ENCODE measurements around the gene PLSCR3.

PLSCR3 gene

GRCh38 chr17:7416323-7416722 is 22.0 kb upstream of the PLSCR3 start:
- Histone ChIP-seq H4K20me1 (no peaks in the 10 kb centered on the region), H3K4me1 (peaks cover 16% of the 10 kb centered on the region), H3K4me2 (no peak overlapping the region), H3K4me3 (no peak overlapping the region), H3K9me3 (no peaks in the 10 kb centered on the region), H3K9ac (no peak overlapping the region), H3K27me3 (no peaks in the 10 kb centered on the region), H3K36me3 (peaks cover 33% of the 10 kb centered on the region), H3K27ac (no peak overlapping the region)
- TF ChIP-seq Cebpa-rat (IDR thresholded peaks at IDR 0.05) = no peak

DNA sequence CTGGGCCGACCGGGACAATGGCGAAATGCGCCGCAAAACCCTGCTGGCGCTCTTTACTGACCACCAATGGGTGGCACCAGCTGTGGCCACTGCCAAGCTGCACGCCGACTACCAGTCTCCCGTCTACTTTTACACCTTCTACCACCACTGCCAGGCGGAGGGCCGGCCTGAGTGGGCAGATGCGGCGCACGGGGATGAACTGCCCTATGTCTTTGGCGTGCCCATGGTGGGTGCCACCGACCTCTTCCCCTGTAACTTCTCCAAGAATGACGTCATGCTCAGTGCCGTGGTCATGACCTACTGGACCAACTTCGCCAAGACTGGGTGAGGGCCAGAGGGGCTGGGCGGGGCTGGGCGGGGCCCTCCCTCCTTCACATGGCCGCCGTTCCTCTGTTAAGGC is 21.5 kb upstream of the PLSCR3 start:
- Histone ChIP-seq H3K9ac (no peak overlapping the region), H3K4me3 (no peak overlapping the region), H3K36me3 (peaks cover 34% of the 10 kb centered on the region), H3K4me2 (no peak overlapping the region), H3K27ac (no peak overlapping the region), H3K4me1 (peaks cover 16% of the 10 kb centered on the region), H3K27me3 (no peaks in the 10 kb centered on the region), H4K20me1 (no peaks in the 10 kb centered on the region), H3K9me3 (no peaks in the 10 kb centered on the region)
- no peak for TF ChIP-seq Cebpa-rat (IDR thresholded peaks at IDR 0.05)

DNA sequence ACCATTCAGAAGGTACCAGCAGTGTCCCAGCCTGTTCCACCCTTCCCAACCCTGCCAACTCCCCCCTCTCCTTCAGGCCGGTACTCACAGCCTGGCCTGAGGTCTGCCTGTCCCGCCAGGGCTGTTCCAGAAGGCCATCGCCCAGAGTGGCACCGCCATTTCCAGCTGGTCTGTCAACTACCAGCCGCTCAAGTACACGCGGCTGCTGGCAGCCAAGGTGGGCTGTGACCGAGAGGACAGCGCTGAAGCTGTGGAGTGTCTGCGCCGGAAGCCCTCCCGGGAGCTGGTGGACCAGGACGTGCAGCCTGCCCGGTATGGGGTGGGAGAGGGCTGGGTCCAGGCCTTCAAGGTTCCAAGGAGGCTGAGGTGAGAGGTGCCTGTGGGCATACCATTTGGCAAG is 20.5 kb upstream of the PLSCR3 start:
- Histone ChIP-seq H3K4me2 (no peak overlapping the region), H3K9me3 (no peaks in the 10 kb centered on the region), H4K20me1 (no peaks in the 10 kb centered on the region), H3K9ac (no peak overlapping the region), H3K36me3 (peaks cover 44% of the 10 kb centered on the region), H3K27me3 (no peaks in the 10 kb centered on the region), H3K4me3 (no peak overlapping the region), H3K4me1 (peaks cover 16% of the 10 kb centered on the region), H3K27ac (no peak overlapping the region)
- no peak for TF ChIP-seq Cebpa-rat (IDR thresholded peaks at IDR 0.05)

DNA sequence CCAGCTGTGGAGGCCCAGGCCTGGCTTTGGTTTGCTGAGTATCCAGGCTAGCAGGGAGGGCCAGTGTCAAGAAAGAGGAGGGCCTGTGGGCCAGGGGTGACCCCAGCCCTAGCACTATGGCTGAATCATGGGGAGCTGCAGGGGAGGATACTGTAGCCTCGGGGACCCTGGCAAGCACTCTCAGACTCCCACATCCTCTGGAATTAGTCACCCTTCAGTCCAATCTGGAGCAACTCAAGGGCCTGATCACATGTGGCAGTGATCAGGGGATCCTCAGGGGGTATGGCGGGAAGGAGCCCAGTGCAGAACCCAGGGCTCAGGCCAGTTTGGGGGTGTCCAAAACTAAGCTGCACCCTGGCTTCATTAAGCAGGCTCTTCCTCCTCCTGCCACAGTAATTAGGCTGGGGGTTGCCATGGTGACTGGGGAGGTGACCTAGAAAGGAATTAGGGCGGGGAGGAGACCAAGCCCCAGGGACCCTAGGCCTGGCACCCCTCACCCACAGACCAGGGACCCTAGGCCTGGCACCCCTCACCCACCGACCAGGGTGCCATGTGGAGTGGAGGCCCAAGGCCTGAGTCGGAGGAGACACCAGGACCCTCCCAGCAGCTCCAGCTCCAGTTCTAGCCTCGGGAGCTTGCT is 19.1 kb upstream of the PLSCR3 start:
- Histone ChIP-seq H3K4me2 (peak overlapping the region; percentile 78), H3K27ac (peak overlapping the region; percentile 66), H3K4me3 (0 out of 2 replicates have a peak overlapping the region, but pooled peaks have one; percentile 22), H3K9me3 (no peaks in the 10 kb centered on the region), H4K20me1 (no peaks in the 10 kb centered on the region), H3K27me3 (no peaks in the 10 kb centered on the region), H3K4me1 (peaks cover 16% of the 10 kb centered on the region), H3K9ac (peak overlapping the region; percentile 68), H3K36me3 (peaks cover 57% of the 10 kb centered on the region)
- no peak for TF ChIP-seq Cebpa-rat (IDR thresholded peaks at IDR 0.05)

- Histone ChIP-seq H3K4me2 (no peak overlapping the region), H3K27ac (no peak overlapping the region), H3K4me3 (no peak overlapping the region), H3K4me1 (peaks cover 25% of the 10 kb centered on the region), H4K20me1 (no peaks in the 10 kb centered on the region), H3K27me3 (no peaks in the 10 kb centered on the region), H3K36me3 (peaks cover 47% of the 10 kb centered on the region), H3K9me3 (no peaks in the 10 kb centered on the region), H3K9ac (no peak overlapping the region)
- no peak for TF ChIP-seq Cebpa-rat (IDR thresholded peaks at IDR 0.05)
Observed at GRCh38 chr17:7411427-7411750, 17.1 kb upstream of the PLSCR3 start.

DNA sequence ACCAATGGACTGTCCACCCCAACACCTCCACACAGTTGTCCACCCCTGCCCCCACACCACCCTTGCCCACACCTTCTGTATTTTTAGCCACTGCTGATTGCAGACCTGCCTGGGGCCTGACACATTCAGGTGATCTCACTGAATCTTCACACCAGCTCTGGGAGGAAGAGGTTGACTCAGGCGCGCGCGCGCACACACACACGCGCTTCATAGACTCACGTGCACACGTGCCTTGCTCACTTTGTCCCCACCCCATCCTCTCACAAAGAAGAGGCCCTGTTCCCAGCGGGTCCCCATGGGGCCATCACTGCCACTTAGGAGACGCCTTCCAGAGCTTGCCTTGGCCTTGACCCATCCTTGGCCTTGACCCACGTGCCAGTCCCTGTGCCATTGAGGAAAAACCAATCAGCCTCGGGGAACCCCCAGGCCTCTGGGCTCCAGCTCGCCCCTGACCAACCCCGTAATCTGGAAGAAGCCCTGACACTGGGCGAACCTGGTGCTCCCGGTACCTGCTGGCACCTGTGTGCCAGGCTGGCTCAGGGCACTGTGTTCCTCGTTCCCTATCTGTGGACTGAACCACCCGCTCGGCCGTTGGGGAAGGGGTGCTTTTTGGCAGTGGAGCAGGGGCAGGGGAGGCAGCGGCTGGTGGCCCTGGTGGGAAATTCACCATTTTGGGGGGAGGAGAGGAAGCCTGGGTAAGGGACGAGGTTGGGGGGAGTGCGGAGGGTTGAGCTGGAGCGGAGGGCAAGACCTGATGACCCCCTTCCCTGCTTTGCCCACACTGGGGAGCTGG is 16.5 kb upstream of the PLSCR3 start:
- TF ChIP-seq Cebpa-rat (IDR thresholded peaks at IDR 0.05) = no peak
- H3K4me1 ChIP-seq = peaks cover 30% of the 10 kb centered on the region
- H3K27me3 ChIP-seq = no peaks in the 10 kb centered on the region
- H3K27ac ChIP-seq = no peak overlapping the region
- H4K20me1 ChIP-seq = no peaks in the 10 kb centered on the region
- no peaks in the 10 kb centered on the region for H3K9me3 ChIP-seq
- H3K9ac ChIP-seq = no peak overlapping the region
- peaks cover 42% of the 10 kb centered on the region for H3K36me3 ChIP-seq
- H3K4me3 ChIP-seq = no peak overlapping the region
- no peak overlapping the region for H3K4me2 ChIP-seq

DNA sequence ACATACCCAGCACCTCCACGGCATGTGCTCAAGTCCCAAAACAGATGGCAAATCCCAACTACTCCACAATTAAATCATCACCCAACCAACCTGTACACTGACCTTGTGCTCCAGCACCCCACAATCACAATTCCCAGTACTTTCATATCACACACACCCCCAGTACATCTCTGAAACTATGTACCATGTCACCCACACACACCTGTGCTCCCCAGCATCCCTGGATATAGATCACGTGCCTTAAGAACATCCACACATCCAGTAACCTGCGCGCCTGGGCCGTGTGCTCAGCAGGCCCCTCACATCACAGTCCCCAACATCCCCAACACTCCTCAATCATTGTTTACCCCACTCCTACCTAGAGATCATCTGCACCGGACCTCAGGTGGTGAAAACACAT is 15.4 kb upstream of the PLSCR3 start:
- Histone ChIP-seq H3K4me1 (peaks cover 37% of the 10 kb centered on the region), H3K27me3 (no peaks in the 10 kb centered on the region), H4K20me1 (no peaks in the 10 kb centered on the region), H3K4me2 (no peak overlapping the region), H3K9me3 (no peaks in the 10 kb centered on the region), H3K9ac (no peak overlapping the region), H3K4me3 (no peak overlapping the region), H3K36me3 (peaks cover 31% of the 10 kb centered on the region), H3K27ac (no peak overlapping the region)
- no peak for TF ChIP-seq Cebpa-rat (IDR thresholded peaks at IDR 0.05)

- Histone ChIP-seq H3K36me3 (peaks cover 27% of the 10 kb centered on the region), H3K4me1 (peaks cover 35% of the 10 kb centered on the region), H3K27me3 (no peaks in the 10 kb centered on the region), H3K9ac (no peak overlapping the region), H3K27ac (no peak overlapping the region), H3K4me2 (no peak overlapping the region), H3K9me3 (no peaks in the 10 kb centered on the region), H3K4me3 (no peak overlapping the region), H4K20me1 (no peaks in the 10 kb centered on the region)
- TF ChIP-seq Cebpa-rat (IDR thresholded peaks at IDR 0.05) = no peak
Observed at GRCh38 chr17:7408863-7409262, 14.5 kb upstream of the PLSCR3 start.

GRCh38 chr17:7408252-7408727 is 14.0 kb upstream of the PLSCR3 start:
- Histone ChIP-seq H3K9ac (no peak overlapping the region), H3K9me3 (no peaks in the 10 kb centered on the region), H3K36me3 (peaks cover 27% of the 10 kb centered on the region), H4K20me1 (no peaks in the 10 kb centered on the region), H3K27me3 (no peaks in the 10 kb centered on the region), H3K4me3 (no peak overlapping the region), H3K4me1 (peaks cover 29% of the 10 kb centered on the region), H3K27ac (no peak overlapping the region), H3K4me2 (no peak overlapping the region)
- TF ChIP-seq Cebpa-rat (IDR thresholded peaks at IDR 0.05) = no peak

DNA sequence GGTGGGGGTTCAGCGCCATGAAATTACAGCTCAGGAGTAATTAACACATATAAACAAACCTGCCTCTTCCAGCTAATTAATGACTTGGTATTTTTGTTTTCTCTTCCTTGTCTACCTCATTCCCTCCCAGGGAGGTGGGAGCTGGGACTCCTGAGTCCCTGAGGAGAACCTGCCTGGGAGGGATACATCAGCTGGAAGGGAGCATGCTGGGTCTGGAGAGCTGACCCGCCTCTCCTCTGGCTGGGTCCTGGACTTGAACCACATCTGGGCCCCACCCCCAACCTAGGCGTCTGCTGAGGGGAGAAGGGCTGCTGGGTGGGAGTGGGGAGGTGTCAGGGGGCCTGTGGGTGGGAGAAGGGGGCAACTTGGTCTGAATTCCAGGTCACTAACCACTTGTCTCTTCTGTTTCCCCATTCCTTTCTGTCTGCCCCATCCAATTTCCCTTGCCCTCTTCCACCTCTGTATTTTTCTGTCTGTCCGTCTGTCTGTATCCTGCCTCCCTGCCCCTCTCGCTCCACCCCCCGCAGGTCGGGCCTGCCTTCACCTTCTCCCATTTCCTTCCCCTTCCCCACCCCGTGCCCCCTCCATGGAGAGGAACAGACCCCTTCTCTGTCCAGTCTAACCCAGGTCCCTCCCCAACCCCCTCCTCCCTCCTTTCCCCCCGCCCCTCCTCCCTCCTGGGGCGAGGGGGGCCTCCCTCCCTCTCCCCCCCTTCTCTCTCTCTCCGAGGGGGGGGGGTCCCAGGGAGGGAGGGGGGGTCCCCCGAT is 13.3 kb upstream of the PLSCR3 start, which contains the start of gene NLGN2:
Gene NLGN2, plus strand, starts transcription at position 361 of the 767 bp plus-strand sequence. CDS start 411 bp downstream, outside the sequence.
- peaks cover 29% of the 10 kb centered on the region for H3K4me1 ChIP-seq
- H3K4me3 ChIP-seq = no peak within 1 kb of the TSS
- H3K9ac ChIP-seq = no peak within 1 kb of the TSS
- TF ChIP-seq Cebpa-rat (IDR thresholded peaks at IDR 0.05) = no peak
- H3K36me3 ChIP-seq = peaks cover 27% of the 10 kb centered on the region
- peaks cover 6% of the 10 kb centered on the region; the same call in 1 of the 2 replicates for H4K20me1 ChIP-seq
- H3K27ac ChIP-seq = no peak within 1 kb of the TSS
- H3K4me2 ChIP-seq = no peak within 1 kb of the TSS
- no peaks in the 10 kb centered on the region for H3K9me3 ChIP-seq
- no peaks in the 10 kb centered on the region for H3K27me3 ChIP-seq

Data from BLaER1 (cell line).